Rectal smooth muscle tissue (tissue), 1 donor: Measurements from ENCODE around the gene CFAP221.

Source experiments
- H3K27ac ChIP-seq: one replicate; pipeline ENCODE4 v1.7.0; 2013; ENCODE audit warnings: low read depth, low read length, inconsistent platforms
- H3K27me3 ChIP-seq: one replicate; pipeline ENCODE4 v1.7.0; 2013; ENCODE audit warnings: low read length; ENCODE audit not compliant: control insufficient read depth, insufficient read depth
- H3K36me3 ChIP-seq: one replicate; pipeline ENCODE4 v1.7.0; 2013; ENCODE audit warnings: low read length; ENCODE audit not compliant: control insufficient read depth, insufficient read depth
- H3K4me1 ChIP-seq: one replicate; pipeline ENCODE4 v1.7.0; 2013; ENCODE audit warnings: low read length; ENCODE audit not compliant: control insufficient read depth, insufficient read depth
- H3K4me3 ChIP-seq: one replicate; pipeline ENCODE4 v1.7.0; 2013; ENCODE audit warnings: low read length
- H3K9ac ChIP-seq: one replicate; pipeline ENCODE4 v1.7.0; 2013; ENCODE audit warnings: low read length

The CFAP221 gene

GRCh38 chr2:119544075-119544938 is at the start of gene CFAP221:
Gene CFAP221 (plus strand): TSS chr2:119544449. CDS start chr2:119546132, 1,683 bp downstream.
- peaks cover 5% of the 10 kb centered on the region for H3K4me1 ChIP-seq
- peak within 1 kb of the TSS; percentile 57 for H3K4me3 ChIP-seq
- no peaks in the 10 kb centered on the region for H3K36me3 ChIP-seq
- no peak within 1 kb of the TSS for H3K9ac ChIP-seq
- no peak within 1 kb of the TSS for H3K27ac ChIP-seq
- H3K27me3 ChIP-seq, result no peaks in the 10 kb centered on the region

- Histone ChIP-seq H3K4me3 (no peak overlapping the region), H3K9ac (no peak overlapping the region), H3K4me1 (no peaks in the 10 kb centered on the region), H3K27me3 (no peaks in the 10 kb centered on the region), H3K27ac (no peak overlapping the region), H3K36me3 (no peaks in the 10 kb centered on the region)
These were observed 48.3 kb upstream of the CFAP221 start for GRCh38 chr2:119495948-119496347.

- H3K27me3 ChIP-seq, result no peaks in the 10 kb centered on the region
- H3K27ac ChIP-seq, result no peak overlapping the region
- H3K4me3 ChIP-seq, result no peak overlapping the region
- H3K36me3 ChIP-seq, result no peaks in the 10 kb centered on the region
- H3K4me1 ChIP-seq, result no peaks in the 10 kb centered on the region
- no peak overlapping the region for H3K9ac ChIP-seq
These were observed 47.6 kb upstream of the CFAP221 start for GRCh38 chr2:119496682-119497081.

- Histone ChIP-seq H3K27me3 (no peaks in the 10 kb centered on the region), H3K9ac (no peak overlapping the region), H3K4me1 (no peaks in the 10 kb centered on the region), H3K4me3 (no peak overlapping the region), H3K36me3 (no peaks in the 10 kb centered on the region), H3K27ac (no peak overlapping the region)
These were observed 35.5 kb upstream of the CFAP221 start for GRCh38 chr2:119508756-119509155.

- H3K4me3 ChIP-seq, result no peak overlapping the region
- no peak overlapping the region for H3K27ac ChIP-seq
- H3K36me3 ChIP-seq, result no peaks in the 10 kb centered on the region
- no peaks in the 10 kb centered on the region for H3K4me1 ChIP-seq
- H3K27me3 ChIP-seq, result no peaks in the 10 kb centered on the region
- H3K9ac ChIP-seq, result no peak overlapping the region
These were observed 32.3 kb upstream of the CFAP221 start for GRCh38 chr2:119511989-119512388.

- Histone ChIP-seq H3K4me3 (no peak overlapping the region), H3K36me3 (no peaks in the 10 kb centered on the region), H3K4me1 (no peaks in the 10 kb centered on the region), H3K27ac (no peak overlapping the region), H3K27me3 (no peaks in the 10 kb centered on the region), H3K9ac (no peak overlapping the region)
These were observed 31.3 kb upstream of the CFAP221 start for GRCh38 chr2:119512946-119513345.

GRCh38 chr2:119513832-119514231 is 30.4 kb upstream of the CFAP221 start:
- Histone ChIP-seq H3K27me3 (no peaks in the 10 kb centered on the region), H3K4me1 (no peaks in the 10 kb centered on the region), H3K4me3 (no peak overlapping the region), H3K36me3 (no peaks in the 10 kb centered on the region), H3K27ac (no peak overlapping the region), H3K9ac (no peak overlapping the region)

GRCh38 chr2:119516121-119516520 is 28.1 kb upstream of the CFAP221 start:
- H3K36me3 ChIP-seq, result no peaks in the 10 kb centered on the region
- H3K27me3 ChIP-seq, result no peaks in the 10 kb centered on the region
- no peak overlapping the region for H3K4me3 ChIP-seq
- no peak overlapping the region for H3K9ac ChIP-seq
- H3K4me1 ChIP-seq, result no peaks in the 10 kb centered on the region
- H3K27ac ChIP-seq, result no peak overlapping the region

GRCh38 chr2:119517433-119517832 is 26.8 kb upstream of the CFAP221 start:
- Histone ChIP-seq H3K4me1 (no peaks in the 10 kb centered on the region), H3K27ac (no peak overlapping the region), H3K9ac (no peak overlapping the region), H3K27me3 (no peaks in the 10 kb centered on the region), H3K36me3 (no peaks in the 10 kb centered on the region), H3K4me3 (no peak overlapping the region)

- Histone ChIP-seq H3K36me3 (no peaks in the 10 kb centered on the region), H3K4me3 (no peak overlapping the region), H3K4me1 (no peaks in the 10 kb centered on the region), H3K9ac (no peak overlapping the region), H3K27ac (no peak overlapping the region), H3K27me3 (no peaks in the 10 kb centered on the region)
These were observed 25.7 kb upstream of the CFAP221 start for GRCh38 chr2:119518401-119519056.

- Histone ChIP-seq H3K4me1 (no peaks in the 10 kb centered on the region), H3K36me3 (no peaks in the 10 kb centered on the region), H3K27me3 (no peaks in the 10 kb centered on the region)
These were observed 25.2 kb upstream of the CFAP221 start for GRCh38 chr2:119519057-119519408.

GRCh38 chr2:119520696-119521432 is 23.4 kb upstream of the CFAP221 start:
- no peaks in the 10 kb centered on the region for H3K36me3 ChIP-seq
- H3K4me3 ChIP-seq, result no peak overlapping the region
- H3K27me3 ChIP-seq, result no peaks in the 10 kb centered on the region
- no peak overlapping the region for H3K9ac ChIP-seq
- no peaks in the 10 kb centered on the region for H3K4me1 ChIP-seq
- no peak overlapping the region for H3K27ac ChIP-seq

More at GRCh38 chr2:119519057-119519408, 25.2 kb upstream of the CFAP221 start:
- no peak overlapping the region for H3K27ac ChIP-seq
- no peak overlapping the region for H3K4me3 ChIP-seq
- no peak overlapping the region for H3K9ac ChIP-seq
